ENCODE measurements around the gene FRA10AC1. TPM values are rescaled to one million over a fixed set of nuclear protein-coding genes. Genes with fewer than 3 reads are reported as not detected.

Gene FRA10AC1
- total RNA-seq (2021) (5.4 and 10.4 TPM in 2 replicates), Bru-seq, nascent RNA (percentile 66 among the genes with signal in this experiment), BruChase-seq, experiment 1, labeled RNA remaining after a 2-hour chase (percentile 80 among the genes with signal in this experiment), BruChase-seq, experiment 2, labeled RNA remaining after a 6-hour chase (percentile 58 among the genes with signal in this experiment)
- long read RNA-seq, transcript FRA10AC1-201 (14 exons, 3,089 nt), result major isoform, 15 of 25 reads
- long read RNA-seq, partial matches to known transcripts, result 3 of 25 reads
- long read RNA-seq, other reads (novel, unspliced or antisense), result 7 of 25 reads

- Histone ChIP-seq H3K79me2 (ENCODE audit: low read depth) (peaks cover 10% of the 10 kb centered on the region; the same call in 1 of the 2 replicates), H3K9me2 (ENCODE audit: insufficient read depth) (no peaks in the 10 kb centered on the region), H3K27me3 (ENCODE audit: insufficient read depth, low read depth) (no peaks in the 10 kb centered on the region), H3K4me3 (peak within 1 kb of the TSS; percentile 77), H4K20me1 (ENCODE audit: insufficient read depth) (no peaks in the 10 kb centered on the region), H3F3A (ENCODE audit: insufficient read depth, low read depth) (peaks cover 6% of the 10 kb centered on the region; the same call in 1 of the 2 replicates), H3K27ac (peak within 1 kb of the TSS; percentile 84), H3K36me3 (ENCODE audit: low read depth) (peaks cover 12% of the 10 kb centered on the region; the same call in 1 of the 2 replicates), H2AFZ (peak within 1 kb of the TSS; percentile 97), H3K4me1 (replicated peaks; ENCODE audit: insufficient read depth) (0 out of 2 replicates have a peak, but pooled peaks cover 10% of the 10 kb centered on the region), H3K9me3 (ENCODE audit: insufficient read depth, low read depth) (no peaks in the 10 kb centered on the region), H3K4me2 (peak within 1 kb of the TSS; percentile 90)
- ChIA-PET POLR2A (ENCODE audit: unreplicated experiment) (interaction anchor here (0.5 to 0.6 kb wide), 3 partner anchors 20 to 100 kb away, joined by 3 to 7 read pairs (median 4); no protein-coding TSS in a partner anchor), CTCF (interaction anchor here (0.6 to 2.0 kb wide), 5 partner anchors 20 to 1156 kb away, joined by 3 to 18 read pairs (median 7); no protein-coding TSS in a partner anchor)
- DNase-seq, result peak; percentile 70 to 82
- TF ChIP-seq EZH2 (IDR thresholded peaks at IDR 0.05; ENCODE audit: low read depth), result no peak
- TF ChIP-seq CTCF (conservative IDR thresholded peaks at IDR 0.05), result peak; percentile 59
- intact Hi-C loops (cut with micrococcal nuclease; ENCODE audit: unreplicated experiment), result loop anchor here (1.0 to 5.0 kb wide), 2 partner anchors 45 to 114 kb away; no protein-coding TSS in a partner anchor
- no TSS peak for BruUV-seq (replicated peaks)
Observed at GRCh38 chr10:93702210-93703001, at the start of gene FRA10AC1. TSS of gene FRA10AC1 (minus strand) at chr10:93702592. CDS start at chr10:93700106, 2,486 bp downstream.

- Histone ChIP-seq H3K4me1 (replicated peaks; ENCODE audit: insufficient read depth) (peaks cover 48% of the 10 kb centered on the region), H3K4me3 (peak overlapping the region; percentile 29; the same call in 1 of the 2 replicates), H3K9me3 (ENCODE audit: insufficient read depth, low read depth) (no peaks in the 10 kb centered on the region), H3K36me3 (ENCODE audit: low read depth) (no peaks in the 10 kb centered on the region), H3F3A (ENCODE audit: insufficient read depth, low read depth) (peaks cover 10% of the 10 kb centered on the region; the same call in 1 of the 2 replicates), H3K27ac (peak overlapping the region; percentile 42), H4K20me1 (ENCODE audit: insufficient read depth) (no peaks in the 10 kb centered on the region), H3K79me2 (ENCODE audit: low read depth) (no peaks in the 10 kb centered on the region), H3K4me2 (peak overlapping the region; percentile 67), H3K9me2 (ENCODE audit: insufficient read depth) (no peaks in the 10 kb centered on the region), H2AFZ (peak overlapping the region; percentile 53; the same call in 1 of the 2 replicates), H3K27me3 (ENCODE audit: insufficient read depth, low read depth) (no peaks in the 10 kb centered on the region)
- intact Hi-C loops (cut with micrococcal nuclease; ENCODE audit: unreplicated experiment), result no loop called here
- DNase-seq, result peak in 1 of 2 experiments; percentile 8
- CTCF ChIA-PET, result no interaction called here
- POLR2A ChIA-PET (ENCODE audit: unreplicated experiment), result no interaction called here
- TF ChIP-seq EZH2 (IDR thresholded peaks at IDR 0.05; ENCODE audit: low read depth), result no peak
- no peak for TF ChIP-seq CTCF (conservative IDR thresholded peaks at IDR 0.05)
- BruUV-seq (replicated peaks), result no TSS peak
Observed at GRCh38 chr10:93751832-93752231, 49.4 kb upstream of the FRA10AC1 start.

GRCh38 chr10:93751124-93751523 is 48.7 kb upstream of the FRA10AC1 start:
- Histone ChIP-seq H4K20me1 (ENCODE audit: insufficient read depth) (no peaks in the 10 kb centered on the region), H2AFZ (no peak overlapping the region; the same call in 1 of the 2 replicates), H3K4me3 (no peak overlapping the region), H3K36me3 (ENCODE audit: low read depth) (no peaks in the 10 kb centered on the region), H3K9me2 (ENCODE audit: insufficient read depth) (no peaks in the 10 kb centered on the region), H3K9me3 (ENCODE audit: insufficient read depth, low read depth) (no peaks in the 10 kb centered on the region), H3K79me2 (ENCODE audit: low read depth) (no peaks in the 10 kb centered on the region), H3K27ac (peak overlapping the region; percentile 26; the same call in 1 of the 2 replicates), H3K4me1 (replicated peaks; ENCODE audit: insufficient read depth) (peaks cover 54% of the 10 kb centered on the region), H3K4me2 (peak overlapping the region; percentile 67), H3K27me3 (ENCODE audit: insufficient read depth, low read depth) (no peaks in the 10 kb centered on the region), H3F3A (ENCODE audit: insufficient read depth, low read depth) (peaks cover 15% of the 10 kb centered on the region)
- no TSS peak for BruUV-seq (replicated peaks)
- POLR2A ChIA-PET (ENCODE audit: unreplicated experiment), result no interaction called here
- peak in 1 of 2 experiments; percentile 11 for DNase-seq
- CTCF ChIA-PET, result no interaction called here
- intact Hi-C loops (cut with micrococcal nuclease; ENCODE audit: unreplicated experiment), result no loop called here
- TF ChIP-seq EZH2 (IDR thresholded peaks at IDR 0.05; ENCODE audit: low read depth), result no peak
- no peak for TF ChIP-seq CTCF (conservative IDR thresholded peaks at IDR 0.05)

Measured in PC-9 (cell line).